GM21367 (cell line): ENCODE results near the gene ARPC1B.
"Not testable (repeated sequence)": the region's sequence is repeated elsewhere in the genome, so short reads cannot be mapped to it uniquely, and the experiment has no call there.

ENCODE experiments used
- ATAC-seq: cut with Tn5 transposase; IDR thresholded peaks from one replicate; pipeline ENCODE4 v1.9.1; 2021; ENCODE audit not compliant: unreplicated experiment

The ARPC1B gene

GRCh38 chr7:99366646-99367045 lies 7.9 kb upstream of the ARPC1B start:
- no peak for ATAC-seq

- ATAC-seq, result no peak
Measured at GRCh38 chr7:99368750-99369389, 5.7 kb upstream of the ARPC1B start.

GRCh38 chr7:99369767-99370391 lies 4.7 kb upstream of the ARPC1B start:
- ATAC-seq, result no peak

- ATAC-seq, result no peak
Measured at GRCh38 chr7:99371376-99371920, 3.1 kb upstream of the ARPC1B start.

- no peak for ATAC-seq
Measured at GRCh38 chr7:99372275-99373090, 2.0 kb upstream of the ARPC1B start.

- ATAC-seq, result no peak
Measured at GRCh38 chr7:99373091-99374066, 1.2 kb upstream of the ARPC1B start.

GRCh38 chr7:99375070-99375807 lies 709 bp downstream of the ARPC1B start:
- peak; percentile 41 for ATAC-seq

GRCh38 chr7:99379043-99379577 lies 4.6 kb downstream of the ARPC1B start:
- no peak for ATAC-seq

- ATAC-seq, result not testable (repeated sequence)
Measured at GRCh38 chr7:99379693-99380031, 5.1 kb downstream of the ARPC1B start.

- peak; percentile 35 for ATAC-seq
Measured at GRCh38 chr7:99380032-99380822, 5.7 kb downstream of the ARPC1B start.

- peak; percentile 77 for ATAC-seq
Measured at GRCh38 chr7:99380823-99381663, 6.5 kb downstream of the ARPC1B start.

- no peak for ATAC-seq
Measured at GRCh38 chr7:99381664-99382075, 7.1 kb downstream of the ARPC1B start.

GRCh38 chr7:99383203-99383602 lies 8.7 kb downstream of the ARPC1B start:
- no peak for ATAC-seq

GRCh38 chr7:99383791-99384370 lies 9.4 kb downstream of the ARPC1B start:
- ATAC-seq, result no peak

- no peak for ATAC-seq
Measured at GRCh38 chr7:99384523-99384922, 10.0 kb downstream of the ARPC1B start.

- ATAC-seq, result no peak
Measured at GRCh38 chr7:99385564-99385963, 11.0 kb downstream of the ARPC1B start.

GRCh38 chr7:99386584-99387238 lies 12.2 kb downstream of the ARPC1B start:
- ATAC-seq, result no peak
